Sigmoid colon (tissue), 7 donors: ENCODE results near the gene PPP1R14B. TPM values are rescaled to one million over a fixed set of nuclear protein-coding genes. Genes with fewer than 3 reads are reported as not detected.

Source experiments
- DNase-seq: peaks from one replicate; pipeline ENCODE4 v3.0.0-alpha.2; 2019
- H3K27ac ChIP-seq, 4 donors: fragments of 200-600 bp; sonication (generic); one replicate each; pipeline ENCODE4 v1.5.1; 2016 to 2019; ENCODE audit warnings: mild to moderate bottlenecking in 1 of 4
- H3K27me3 ChIP-seq, 3 donors: fragments of 200-600 bp; sonication (generic); one replicate each; pipeline ENCODE4 v1.5.1; 2019; ENCODE audit warnings: mild to moderate bottlenecking in 1 of 3
- H3K36me3 ChIP-seq, 4 donors: fragments of 200-600 bp; sonication (generic); one replicate each; pipeline ENCODE4 v1.5.1; 2016 to 2019
- H3K4me1 ChIP-seq, 4 donors: fragments of 200-600 bp; sonication (generic); one replicate each; pipeline ENCODE4 v1.5.1; 2017 to 2019
- H3K4me3 ChIP-seq, 4 donors: fragments of 200-600 bp; sonication (generic); one replicate each; pipeline ENCODE4 v1.5.1; 2017 to 2019; ENCODE audit warnings: mild to moderate bottlenecking in 2 of 4, moderate library complexity in 1 of 4
- H3K9me3 ChIP-seq, 4 donors: fragments of 200-600 bp in 3 of 4; sonication (generic) in 3 of 4; one replicate each; pipeline versions ENCODE4 v1.5.1 to v1.6.1; 2013 to 2019
- EP300 ChIP-seq, 4 donors: sonication (generic); formaldehyde crosslinking; IDR thresholded peaks; one replicate each; pipeline ENCODE4 v1.6.1; 2017; ENCODE audit warnings: antibody characterized with exemption in 4 of 4
- POLR2A ChIP-seq, 2 donors: fragments of 450-650 bp; IDR thresholded peaks; one replicate each; pipeline ENCODE4 v1.6.1; 2016; ENCODE audit warnings: antibody characterized with exemption in 2 of 2, mild to moderate bottlenecking in 2 of 2, moderate library complexity in 2 of 2
- POLR2AphosphoS5 ChIP-seq, 4 donors: sonication (generic); formaldehyde crosslinking; IDR thresholded peaks; one replicate each; pipeline ENCODE4 v1.6.1; 2017; ENCODE audit warnings: antibody characterized with exemption in 4 of 4
- WGBS, 2 donors: extraction: QIAGEN DNeasy Blood & Tissue Kit; methylation state at CpG; one replicate each; pipeline ENCODE4 v1.1.7; 2013; 5-methylcytosine and 5-hydroxymethylcytosine counted together
- intact Hi-C: fragments of 100-400 bp; cut with DNase I; formaldehyde crosslinking; loops from one replicate; pipeline ENCODE4 v1.15.1; 2023
- polyA plus RNA-seq, 3 donors: library from polyadenylated mRNA; stranded (reverse); fragments of 200-250 nt; gene quantifications; one replicate each; pipeline ENCODE4 v1.2.3, GENCODE V29; 2013
- total RNA-seq, 4 donors: library from RNA; depleted of rRNA; stranded (reverse); fragments of >200 nt; gene quantifications; one replicate each; pipeline ENCODE4 v1.1.0, GENCODE V29; 2016
- TF ChIP-seq, protein P1 (sequence below), 4 experiments: fragments of 450-650 bp in 3 of 4; fragments of 200-600 bp in 1 of 4; IDR thresholded peaks; one replicate each; pipeline ENCODE4 v1.5.1; 2016 to 2019; ENCODE audit warnings: antibody characterized with exemption in 4 of 4, mild to moderate bottlenecking in 3 of 4, moderate library complexity in 2 of 4
- donor health status: healthy with polysubstance abuse.
- donor health status: Bipolar disorder and iron deficiency.
- donor health status: healthy.

Gene PPP1R14B
- total and polyA plus RNA-seq, 7 donors, result 31.8 to 159 (median 66.6) TPM

DNA sequence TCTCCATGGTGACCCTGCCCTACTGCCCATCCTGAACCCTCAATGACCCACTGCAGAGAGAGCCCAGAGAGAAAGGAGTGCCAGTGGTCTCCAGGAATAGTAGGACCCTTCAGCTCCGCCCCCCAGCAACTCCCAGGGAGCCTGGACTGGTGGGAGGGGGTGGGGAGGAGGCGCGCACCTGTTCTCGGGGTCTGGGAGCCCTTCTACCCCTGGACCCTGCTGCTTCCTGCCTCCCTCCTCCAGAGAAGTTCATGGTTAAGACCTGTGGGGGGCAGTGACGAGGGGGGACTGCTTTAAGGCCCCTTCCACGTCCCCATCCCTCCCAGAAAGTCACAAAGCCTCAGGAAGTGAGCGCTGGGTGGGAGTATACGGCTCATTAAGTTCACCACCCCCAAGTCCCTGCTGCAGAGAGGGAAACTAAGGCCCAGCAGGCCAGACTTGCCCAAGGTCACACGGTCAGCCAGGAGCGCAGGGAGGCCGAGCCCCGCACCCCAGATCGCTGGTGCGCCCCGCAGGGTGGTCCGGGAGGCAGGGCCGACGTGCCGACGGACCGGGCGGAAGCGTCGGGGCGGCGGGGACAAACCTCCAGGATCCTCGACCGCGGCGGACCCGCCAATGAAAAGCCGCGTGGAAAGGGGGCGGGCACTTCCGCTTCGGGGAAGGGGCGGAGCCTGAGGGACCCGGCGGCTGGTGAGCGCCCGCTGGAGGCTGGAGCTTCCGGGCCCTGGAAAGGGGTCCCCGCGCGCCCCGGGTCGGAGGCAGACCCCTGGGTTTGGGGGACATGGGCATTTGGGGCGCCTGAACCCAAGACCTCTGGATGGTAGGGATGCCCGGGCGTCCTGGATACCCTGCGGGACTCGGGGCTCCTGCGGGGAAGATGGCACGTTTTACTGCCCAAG lies 20.9 kb downstream of the PPP1R14B start, which contains the start of the genes NUDT22 and TRPT1:
Gene NUDT22, plus strand, starts transcription at position 667 of the 899 bp plus-strand sequence. CDS start 379 bp downstream, outside the sequence.
Gene TRPT1, minus strand, starts transcription at position 579 of the 899 bp plus-strand sequence. Its CDS starts 326 bp downstream, at position 253.
- intact Hi-C loops, result loop anchor here (5.0 kb wide), 1 partner anchor 39 kb away; the partner anchor contains the start of gene STIP1
- DNase-seq, result peak; percentile 96
- Histone ChIP-seq H3K9me3 (no peaks in the 10 kb centered on the region), H3K4me3 (peak within 1 kb of the TSS; percentile 71 to 89 (median 80)), H3K36me3 (peaks cover 0 to 14% (median 0%) of the 10 kb centered on the region in 4 donors), H3K27me3 (no peaks in the 10 kb centered on the region), H3K27ac (peak within 1 kb of the TSS; percentile 89 to 94 (median 92)), H3K4me1 (peaks cover 0 to 53% (median 37%) of the 10 kb centered on the region in 4 donors)
- TF ChIP-seq EP300 (IDR thresholded peaks at IDR 0.05) (no peak), POLR2A (IDR thresholded peaks at IDR 0.05) (peak; percentile 90 to 95), POLR2AphosphoS5 (IDR thresholded peaks at IDR 0.05) (peak; percentile 88 to 96 (median 92))
- TF ChIP-seq, protein P1, sequence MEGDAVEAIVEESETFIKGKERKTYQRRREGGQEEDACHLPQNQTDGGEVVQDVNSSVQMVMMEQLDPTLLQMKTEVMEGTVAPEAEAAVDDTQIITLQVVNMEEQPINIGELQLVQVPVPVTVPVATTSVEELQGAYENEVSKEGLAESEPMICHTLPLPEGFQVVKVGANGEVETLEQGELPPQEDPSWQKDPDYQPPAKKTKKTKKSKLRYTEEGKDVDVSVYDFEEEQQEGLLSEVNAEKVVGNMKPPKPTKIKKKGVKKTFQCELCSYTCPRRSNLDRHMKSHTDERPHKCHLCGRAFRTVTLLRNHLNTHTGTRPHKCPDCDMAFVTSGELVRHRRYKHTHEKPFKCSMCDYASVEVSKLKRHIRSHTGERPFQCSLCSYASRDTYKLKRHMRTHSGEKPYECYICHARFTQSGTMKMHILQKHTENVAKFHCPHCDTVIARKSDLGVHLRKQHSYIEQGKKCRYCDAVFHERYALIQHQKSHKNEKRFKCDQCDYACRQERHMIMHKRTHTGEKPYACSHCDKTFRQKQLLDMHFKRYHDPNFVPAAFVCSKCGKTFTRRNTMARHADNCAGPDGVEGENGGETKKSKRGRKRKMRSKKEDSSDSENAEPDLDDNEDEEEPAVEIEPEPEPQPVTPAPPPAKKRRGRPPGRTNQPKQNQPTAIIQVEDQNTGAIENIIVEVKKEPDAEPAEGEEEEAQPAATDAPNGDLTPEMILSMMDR (IDR thresholded peaks at IDR 0.05), result peak in 1 of 4 experiments; percentile 18
- WGBS, 2 donors, result 1% methylated on average over 54 of the region's 54 CpGs

DNA sequence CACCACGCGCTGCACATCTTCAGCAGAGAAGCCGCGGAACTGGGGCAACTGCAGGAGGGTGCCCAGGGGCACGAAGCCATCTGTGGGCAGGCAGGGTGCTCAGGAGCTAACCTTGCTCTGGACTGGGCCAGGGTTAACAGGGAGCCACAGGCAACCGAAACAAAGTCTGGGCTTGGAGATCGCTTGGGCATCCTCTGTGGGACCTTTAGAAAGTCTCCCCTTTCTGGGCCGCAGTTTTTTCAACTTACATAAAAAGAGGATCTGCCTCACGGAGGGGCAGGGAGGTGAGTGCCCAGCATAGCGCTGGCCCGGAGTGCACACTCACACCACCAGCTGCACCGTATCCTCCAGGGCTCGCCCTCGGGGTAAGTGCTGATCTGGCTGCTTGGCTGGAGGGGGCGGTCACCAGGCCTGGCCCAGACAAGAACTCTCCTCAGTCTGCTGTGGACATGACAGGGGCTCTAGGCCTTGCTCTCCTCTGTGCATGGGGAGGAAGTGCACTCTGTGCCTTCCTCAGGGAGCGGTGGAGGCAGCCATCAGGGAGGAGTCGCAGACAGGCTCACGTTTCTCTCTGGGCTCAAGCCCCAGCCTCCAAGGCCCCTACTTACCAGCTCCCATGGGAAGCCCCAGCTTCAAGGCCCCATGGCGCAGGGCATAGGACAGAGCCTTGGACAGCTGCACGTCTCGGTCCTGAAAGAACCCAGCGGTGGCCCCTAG lies 21.7 kb downstream of the PPP1R14B start:
- H3K4me1 ChIP-seq, result peaks cover 0 to 50% (median 36%) of the 10 kb centered on the region in 4 donors
- H3K27ac ChIP-seq, result peak overlapping the region; percentile 89 to 94 (median 92)
- H3K4me3 ChIP-seq, result peak overlapping the region; percentile 71 to 89 (median 80)
- H3K9me3 ChIP-seq, result no peaks in the 10 kb centered on the region
- intact Hi-C loops, result loop anchor here (5.0 kb wide), 1 partner anchor 38 kb away; the partner anchor contains the start of gene STIP1
- H3K27me3 ChIP-seq, result no peaks in the 10 kb centered on the region
- DNase-seq, result peak; percentile 70
- TF ChIP-seq EP300 (IDR thresholded peaks at IDR 0.05) (no peak), POLR2AphosphoS5 (IDR thresholded peaks at IDR 0.05) (no peak), POLR2A (IDR thresholded peaks at IDR 0.05) (no peak)
- TF ChIP-seq, protein P1 (IDR thresholded peaks at IDR 0.05), result no peak
- H3K36me3 ChIP-seq, result peaks cover 0 to 21% (median 0%) of the 10 kb centered on the region in 4 donors
- 59 to 65% methylated on average over 22 of the region's 22 CpGs for WGBS, 2 donors

- Histone ChIP-seq H3K4me3 (no peak overlapping the region), H3K4me1 (peaks cover 0 to 43% (median 30%) of the 10 kb centered on the region in 4 donors), H3K36me3 (peaks cover 0 to 21% (median 0%) of the 10 kb centered on the region in 4 donors), H3K27ac (no peak overlapping the region), H3K9me3 (no peaks in the 10 kb centered on the region), H3K27me3 (no peaks in the 10 kb centered on the region)
- WGBS, 2 donors, result 90 to 93% methylated on average over 17 of the region's 17 CpGs
- intact Hi-C loops, result no loop called here
- peak; percentile 68 for DNase-seq
- TF ChIP-seq POLR2AphosphoS5 (IDR thresholded peaks at IDR 0.05) (no peak), EP300 (IDR thresholded peaks at IDR 0.05) (no peak)
These were observed 22.4 kb downstream of the PPP1R14B start for GRCh38 chr11:64224151-64224890.

- no peak overlapping the region for H3K4me3 ChIP-seq
- intact Hi-C loops, result no loop called here
- H3K27ac ChIP-seq, result no peak overlapping the region
- peaks cover 0 to 21% (median 0%) of the 10 kb centered on the region in 4 donors for H3K36me3 ChIP-seq
- TF ChIP-seq EP300 (IDR thresholded peaks at IDR 0.05) (no peak), POLR2A (IDR thresholded peaks at IDR 0.05) (no peak), POLR2AphosphoS5 (IDR thresholded peaks at IDR 0.05) (no peak)
- TF ChIP-seq, protein P1 (IDR thresholded peaks at IDR 0.05), result no peak
- WGBS, 2 donors, result 77 to 87% methylated on average over 24 of the region's 24 CpGs
- no peaks in the 10 kb centered on the region for H3K27me3 ChIP-seq
- H3K4me1 ChIP-seq, result peaks cover 0 to 31% (median 26%) of the 10 kb centered on the region in 4 donors
- DNase-seq, result peak; percentile 63
- no peaks in the 10 kb centered on the region for H3K9me3 ChIP-seq
These were observed 23.6 kb downstream of the PPP1R14B start for GRCh38 chr11:64223001-64223651.
